Hematopoietic multipotent progenitor cell treated with erythropoietin and hydrocortisone succinate and interleukin-3 and kit ligand, for 4 days (in vitro differentiated cells): ENCODE measurements around the gene LRRC8E.

ENCODE experiments used
- DNase-seq: peaks from one replicate; pipeline ENCODE4 v3.0.0-alpha.2; 2015

The LRRC8E gene

DNA sequence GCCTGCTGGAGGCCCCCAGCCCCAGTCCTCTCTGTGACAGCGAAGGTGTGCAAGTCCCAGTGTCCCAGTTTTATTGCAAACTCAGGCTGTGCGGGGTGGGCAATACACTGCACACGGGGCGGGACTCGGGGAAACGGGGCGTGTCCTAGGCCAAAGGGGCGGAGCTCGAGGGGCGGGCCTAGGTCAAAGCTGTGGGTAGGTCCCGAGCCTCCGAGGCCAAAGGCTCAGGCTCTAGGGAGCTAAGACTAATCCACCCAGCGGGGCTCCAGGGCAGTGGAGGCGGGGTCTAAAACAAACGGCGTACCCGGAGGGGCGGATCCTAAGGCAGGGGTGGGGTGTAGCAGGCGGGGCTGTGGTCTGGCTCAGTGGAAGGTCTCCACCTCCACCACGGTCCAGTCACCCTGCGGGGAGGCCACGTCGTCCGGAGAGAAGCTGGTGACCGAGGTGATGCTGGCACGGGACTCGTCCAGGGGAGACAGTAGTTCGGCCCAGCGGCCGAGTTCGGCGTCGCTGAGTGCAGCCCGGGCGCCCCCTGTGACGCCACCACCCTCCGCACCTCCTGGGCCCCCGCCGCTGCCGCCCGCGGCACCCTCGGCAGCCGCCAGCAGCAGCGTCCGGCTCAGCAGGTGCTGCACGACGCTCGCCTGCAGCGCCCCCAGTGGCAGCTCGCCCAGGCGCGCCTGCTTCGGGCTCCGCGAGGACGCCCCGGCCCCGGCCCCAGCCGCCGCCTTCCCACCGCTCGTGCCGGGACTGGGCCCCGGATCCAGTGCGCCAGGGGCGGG is 19.4 kb upstream of the LRRC8E start:
- DNase-seq, result peak; percentile 94

DNA sequence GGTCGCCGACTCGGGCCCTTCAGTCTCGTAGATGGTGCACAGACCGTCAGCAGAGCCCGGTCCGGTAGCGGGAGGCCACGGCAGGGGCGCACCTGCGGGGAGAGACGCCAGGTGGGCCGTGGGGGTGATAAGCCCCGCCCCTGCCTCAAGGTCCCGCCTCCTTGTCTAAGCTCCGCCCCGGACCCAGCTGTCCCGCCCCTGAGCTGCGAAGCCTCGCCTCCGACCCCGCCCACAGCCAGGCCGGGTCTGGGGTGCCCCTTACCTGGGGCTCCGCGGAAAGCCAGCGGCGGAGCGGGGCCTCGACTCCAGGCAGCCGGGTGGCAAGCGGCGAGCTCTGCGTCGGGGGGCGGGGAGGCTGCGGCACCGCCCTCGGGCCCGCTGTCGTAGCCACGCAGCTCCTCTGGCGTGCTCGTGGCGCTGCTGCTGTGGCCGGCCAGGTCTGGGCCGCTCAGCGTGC is 18.8 kb upstream of the LRRC8E start:
- DNase-seq, result peak; percentile 77

DNA sequence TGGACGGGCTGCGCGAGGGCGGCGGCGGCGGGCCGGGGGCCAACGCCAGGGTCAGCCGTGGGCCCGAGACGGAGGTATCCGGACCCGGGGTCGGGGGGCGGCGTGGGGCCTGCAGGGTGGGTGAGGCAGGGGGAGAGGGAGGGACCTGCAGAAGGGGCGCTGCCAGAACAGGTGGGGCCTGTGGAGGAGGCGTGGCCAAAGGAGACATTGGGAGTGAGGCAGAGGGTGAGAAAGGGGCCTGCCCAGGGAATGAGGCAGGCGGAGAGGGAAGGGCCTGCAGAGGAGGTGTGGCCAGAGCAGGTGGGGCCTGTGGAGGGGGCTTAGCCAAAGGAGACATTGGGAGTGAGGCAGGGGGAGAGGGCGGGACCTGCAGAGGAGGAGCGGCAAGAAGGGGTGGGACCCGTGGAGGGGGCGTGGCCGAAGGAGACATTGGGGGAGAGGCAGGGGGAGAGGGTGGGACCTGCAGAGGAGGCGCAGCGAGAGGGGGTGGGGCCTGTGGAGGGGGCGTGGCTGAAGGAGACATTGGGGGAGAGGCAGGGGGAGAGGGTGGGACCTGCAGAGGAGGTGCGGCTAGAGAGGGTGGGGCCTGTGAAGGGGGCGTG is 18.3 kb upstream of the LRRC8E start:
- DNase-seq, result peak; percentile 88

DNA sequence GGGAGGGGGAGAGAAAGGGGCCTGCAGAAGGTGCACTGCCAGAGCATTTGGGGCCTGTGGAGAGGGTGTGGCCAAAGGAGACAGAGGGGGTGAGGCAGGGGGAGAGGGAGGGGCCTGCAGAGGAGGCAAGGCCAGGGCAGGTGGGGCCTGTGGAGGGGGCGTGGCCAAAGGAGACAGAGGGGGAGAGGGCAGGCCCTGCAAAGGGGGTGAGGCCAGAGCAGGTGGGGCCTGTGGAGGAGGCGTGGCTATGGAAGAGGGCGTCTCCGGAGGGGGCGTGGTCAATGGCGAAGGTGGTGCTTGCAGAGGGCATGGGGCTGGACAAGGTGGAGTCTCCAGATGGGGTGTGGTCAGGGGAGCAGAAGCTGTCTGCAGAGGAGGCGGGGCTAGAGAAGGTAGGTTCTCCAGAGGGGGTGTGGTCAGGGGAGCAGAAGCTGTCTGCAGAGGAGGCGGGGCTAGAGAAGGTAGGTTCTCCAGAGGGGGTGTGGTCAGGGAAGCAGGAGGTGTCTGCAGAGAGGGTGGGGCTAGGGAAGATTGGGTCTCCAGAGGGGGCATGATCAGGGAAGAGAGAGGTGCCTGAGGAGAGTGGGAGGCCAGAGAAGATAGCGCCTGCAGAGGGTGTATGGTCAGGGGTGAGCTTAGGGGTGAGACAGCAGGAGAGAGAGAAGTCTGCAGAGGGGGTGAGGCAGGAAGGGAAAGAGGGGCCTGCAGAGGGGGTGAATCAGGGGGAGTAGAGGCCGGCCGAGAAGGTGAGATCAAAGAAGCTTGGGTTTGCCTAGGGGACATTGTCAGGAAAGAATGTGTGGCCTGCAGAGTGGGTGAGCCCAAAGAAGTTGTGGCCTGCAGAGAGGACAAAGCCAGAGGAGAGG is 17.5 kb upstream of the LRRC8E start:
- DNase-seq, result peak; percentile 95

DNA sequence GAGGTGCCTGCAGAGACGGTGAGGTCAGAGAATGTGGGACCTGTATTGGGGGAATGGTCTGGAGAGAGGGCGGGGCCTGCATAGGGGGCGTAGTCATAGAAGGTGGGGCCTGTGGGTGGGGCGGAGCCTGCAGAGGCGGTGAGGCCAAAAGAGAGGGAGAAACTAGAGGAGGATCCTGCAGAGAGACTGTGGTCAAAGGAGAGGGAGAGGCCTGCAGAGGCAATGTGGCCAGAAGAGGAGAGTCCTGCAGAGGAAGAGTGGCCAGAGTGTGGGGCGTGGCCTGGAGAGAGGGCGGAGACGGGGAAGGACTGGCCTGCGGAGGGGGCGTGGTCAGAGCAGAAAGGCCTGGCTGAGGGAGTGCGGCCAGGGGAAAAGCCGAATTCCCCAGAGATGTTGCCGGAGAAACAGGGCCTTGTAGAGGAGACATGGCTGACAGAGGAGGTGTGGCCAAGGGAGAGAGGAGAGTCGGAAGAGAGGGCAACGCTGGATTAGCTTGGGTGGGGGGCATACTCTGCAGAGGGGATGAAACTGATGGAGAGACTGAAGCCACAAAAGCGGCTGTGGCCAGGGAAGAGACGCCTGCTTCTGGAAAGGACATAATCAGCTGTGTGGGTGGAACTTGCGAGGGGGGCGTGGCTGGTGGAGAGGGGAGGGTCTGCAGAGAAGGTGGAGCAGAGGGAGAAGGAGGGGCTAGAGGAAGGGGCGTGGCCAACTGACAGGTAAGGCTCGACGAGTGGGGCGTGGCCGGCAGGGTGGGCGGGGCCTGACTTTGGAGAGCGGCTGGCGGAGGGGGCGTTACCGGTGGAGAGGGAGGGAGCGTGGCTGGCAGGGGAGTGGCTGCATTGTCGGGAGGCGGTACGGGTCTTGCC is 16.6 kb upstream of the LRRC8E start:
- peak; percentile 96 for DNase-seq

DNA sequence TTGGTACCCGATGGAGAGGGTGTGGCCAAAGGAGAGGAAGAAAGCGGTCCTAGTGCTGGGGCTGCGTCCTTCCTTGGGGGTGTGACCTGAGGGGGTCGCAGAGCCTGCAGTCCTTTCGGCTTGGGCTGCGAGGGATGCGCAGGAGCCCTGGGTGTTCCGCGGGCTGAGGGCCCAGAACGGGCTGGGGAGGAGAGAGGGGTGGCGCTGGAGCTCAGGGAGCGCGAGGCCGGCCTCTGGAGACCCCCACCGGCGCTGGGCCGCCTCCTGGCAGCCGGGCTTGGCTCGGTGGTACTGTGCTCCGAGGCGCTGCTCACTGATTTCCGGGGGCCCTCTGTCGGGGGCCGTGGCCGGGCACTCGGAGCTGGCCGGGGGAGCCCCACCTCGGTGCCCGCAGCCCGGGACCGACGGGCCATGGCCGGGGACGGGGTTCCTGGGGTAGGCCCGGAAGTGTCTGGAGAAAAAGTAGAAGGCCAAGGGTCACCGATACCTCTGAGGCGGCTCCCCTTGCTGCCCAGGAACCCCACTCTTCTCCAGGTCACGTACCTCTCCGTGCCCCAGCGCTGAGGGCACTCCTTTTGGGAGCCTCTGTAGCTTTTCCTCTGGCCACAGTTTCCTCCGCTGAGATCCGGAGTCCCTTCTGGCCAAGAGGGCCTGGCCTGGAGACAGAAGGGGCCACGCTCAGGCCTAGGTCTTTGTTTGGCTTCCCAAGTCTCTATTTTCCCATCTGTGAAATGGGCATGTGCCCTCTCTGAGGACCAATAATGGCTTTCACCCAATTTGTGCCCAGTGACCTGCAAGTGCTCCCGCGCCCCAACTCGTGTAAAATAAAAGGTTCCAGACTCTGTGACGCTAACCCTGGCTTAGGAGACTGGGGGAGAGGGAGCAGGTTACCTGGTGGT is 15.8 kb upstream of the LRRC8E start:
- DNase-seq, result no peak

DNA sequence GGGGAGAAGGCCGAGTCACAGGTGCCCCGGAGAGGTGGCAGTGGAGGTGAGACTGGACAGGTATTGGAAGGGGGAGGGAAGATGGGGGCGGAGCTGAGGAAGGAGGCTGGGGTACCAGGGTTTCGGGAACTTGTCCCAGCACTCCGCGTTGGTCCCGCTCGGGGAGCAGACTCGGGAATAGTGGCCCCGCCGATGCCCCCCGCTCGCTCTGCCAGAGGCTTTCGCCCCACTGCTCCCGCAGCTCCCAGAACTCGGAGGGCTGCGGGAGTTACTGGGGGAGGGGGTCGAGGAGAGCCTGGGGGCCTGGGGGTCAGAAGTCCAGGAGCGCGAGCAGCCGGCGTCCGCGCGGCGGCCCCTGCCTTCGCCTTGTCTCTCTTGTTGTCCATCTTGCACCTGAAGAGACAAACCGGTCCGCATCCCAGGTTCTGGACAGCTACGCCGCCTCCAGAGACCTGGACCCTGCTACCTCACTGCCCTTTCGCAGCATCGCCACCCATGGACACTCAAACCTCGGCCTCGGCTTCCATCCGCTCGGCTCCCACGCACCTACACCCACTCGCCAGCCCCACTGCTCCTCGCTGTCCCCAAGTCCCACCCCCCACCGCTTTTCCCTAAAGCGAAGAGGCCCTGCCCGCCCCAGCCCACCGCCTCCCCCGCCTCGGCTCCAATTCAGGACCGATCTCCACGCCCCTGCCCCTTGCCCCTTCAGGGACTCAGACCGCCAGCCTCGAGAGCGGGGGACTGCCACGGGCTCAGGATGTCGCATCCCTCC is 14.8 kb upstream of the LRRC8E start:
- DNase-seq, result no peak

DNA sequence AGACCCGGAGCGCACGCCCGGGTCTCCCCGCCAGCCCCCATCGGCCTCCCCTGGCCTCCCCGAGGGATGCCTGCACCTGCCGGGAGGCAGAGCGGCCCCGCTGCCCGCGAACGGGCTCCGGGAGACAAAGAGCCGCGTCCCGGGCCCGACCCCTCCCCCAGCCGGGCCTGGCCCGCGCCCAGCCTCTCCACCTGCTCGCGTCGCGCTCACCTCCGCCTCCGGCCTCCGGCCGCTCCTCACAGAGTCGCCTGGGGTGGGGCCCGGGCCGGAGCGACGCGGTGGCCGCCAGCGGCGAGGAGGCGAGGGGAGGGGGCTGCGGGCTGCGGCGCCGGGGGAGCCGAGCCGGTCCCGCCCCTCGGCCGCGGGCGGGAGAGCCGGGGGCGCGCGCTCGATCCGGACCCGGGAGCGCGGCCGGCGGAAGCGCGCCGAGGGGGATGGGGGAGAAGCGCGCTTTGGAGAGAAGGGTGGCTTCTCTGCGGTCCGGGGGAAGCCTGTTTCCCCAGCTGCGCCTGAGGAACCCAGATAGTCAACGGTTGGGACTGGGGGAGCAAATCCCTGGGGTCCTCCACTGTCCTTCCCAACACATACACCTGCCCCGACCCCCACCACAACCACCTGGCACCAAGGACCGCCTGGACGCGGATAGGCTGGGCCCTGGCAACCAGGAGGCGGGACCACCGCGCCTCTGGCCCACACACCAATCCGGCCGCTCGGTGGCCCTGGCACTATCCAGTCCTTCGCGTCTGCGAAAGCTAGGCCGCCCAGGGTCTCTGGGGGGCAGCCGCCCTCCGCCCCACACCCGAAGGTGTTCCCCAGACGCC is 14.0 kb upstream of the LRRC8E start, which contains the start of gene PRR36:
TSS of gene PRR36 (minus strand) at position 315 of the 821 bp plus-strand sequence. CDS start 701 bp downstream, outside the sequence.
- peak; percentile 55 for DNase-seq

DNA sequence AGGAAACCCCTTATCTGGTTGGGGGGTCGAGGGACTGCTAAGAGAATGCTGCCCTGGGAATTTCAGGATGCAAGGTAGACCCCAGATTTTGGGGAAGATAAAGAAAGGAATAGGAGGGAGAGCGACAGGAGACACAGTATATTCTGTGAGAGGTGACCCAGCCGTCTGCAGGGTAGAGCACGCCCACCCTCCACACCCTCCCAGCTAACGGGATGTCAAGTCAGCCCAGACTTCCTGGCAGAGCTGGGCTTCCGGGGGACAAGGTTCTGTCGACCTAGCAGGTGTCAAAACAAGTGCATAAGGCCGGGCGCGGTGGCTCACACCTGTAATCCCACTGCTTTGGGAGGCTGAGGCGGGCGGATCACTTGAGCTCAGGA is 13.4 kb upstream of the LRRC8E start:
- no peak for DNase-seq

DNA sequence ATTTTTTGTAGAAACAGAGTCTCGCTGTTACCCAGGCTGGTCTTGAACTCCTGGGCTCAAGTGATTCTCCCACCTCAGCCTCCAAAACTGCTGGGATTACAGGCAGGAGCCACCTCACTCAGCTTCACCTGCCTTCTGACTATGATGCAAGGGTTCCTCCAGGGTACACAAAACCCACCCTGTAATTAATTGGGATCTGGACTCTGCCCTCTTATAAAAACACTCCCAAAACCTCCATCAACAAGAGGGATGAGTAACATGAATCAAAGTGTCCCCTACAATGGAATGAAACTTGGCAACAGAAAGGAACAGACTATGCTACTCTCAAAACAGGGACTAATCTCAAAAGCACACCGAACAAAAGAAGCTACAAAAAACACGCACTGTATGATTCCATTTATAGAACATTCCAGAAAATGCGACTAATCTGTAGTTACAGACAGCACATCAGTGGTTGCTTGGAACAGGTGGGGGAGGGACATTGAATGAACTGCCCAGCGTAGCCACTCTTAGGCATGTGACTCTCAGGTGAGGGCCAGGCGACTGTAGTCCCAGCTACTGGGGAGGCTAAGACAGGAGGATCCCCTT is 11.0 kb upstream of the LRRC8E start:
- DNase-seq, result no peak

DNA sequence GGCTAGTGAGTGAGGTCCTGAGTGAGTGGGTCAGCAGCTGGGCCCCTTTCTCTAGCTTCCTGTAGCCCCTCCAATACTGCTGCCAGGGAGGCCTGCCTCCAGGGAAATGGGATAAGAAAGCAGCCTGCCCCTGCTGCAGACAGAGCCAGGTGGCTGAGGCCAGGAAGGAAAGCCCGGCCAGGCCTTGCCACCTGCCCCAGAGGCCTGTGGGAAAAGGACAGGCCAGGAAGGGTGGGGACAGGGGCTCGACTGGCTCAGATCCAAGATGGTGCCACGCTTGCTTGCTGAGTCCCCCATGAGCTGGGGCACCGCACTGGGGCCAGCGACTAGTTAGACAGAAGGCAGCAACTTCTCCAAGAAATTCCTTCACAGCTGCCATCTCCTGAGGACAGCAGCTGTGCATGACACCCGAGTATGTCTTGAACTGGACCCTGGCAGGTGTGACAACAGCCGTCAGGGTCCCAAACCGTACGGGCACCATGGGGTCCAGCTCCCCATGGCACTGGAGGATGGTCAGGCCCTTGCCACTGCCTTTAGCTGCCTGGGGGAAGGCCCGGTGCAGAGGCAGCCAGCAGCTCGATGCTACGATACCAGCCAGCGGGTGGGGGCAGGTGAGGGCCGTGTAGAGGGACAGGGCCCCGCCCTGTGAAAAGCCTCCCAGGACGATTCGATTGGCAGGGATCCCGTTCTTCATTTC is 9.1 kb upstream of the LRRC8E start:
- DNase-seq, result no peak

DNA sequence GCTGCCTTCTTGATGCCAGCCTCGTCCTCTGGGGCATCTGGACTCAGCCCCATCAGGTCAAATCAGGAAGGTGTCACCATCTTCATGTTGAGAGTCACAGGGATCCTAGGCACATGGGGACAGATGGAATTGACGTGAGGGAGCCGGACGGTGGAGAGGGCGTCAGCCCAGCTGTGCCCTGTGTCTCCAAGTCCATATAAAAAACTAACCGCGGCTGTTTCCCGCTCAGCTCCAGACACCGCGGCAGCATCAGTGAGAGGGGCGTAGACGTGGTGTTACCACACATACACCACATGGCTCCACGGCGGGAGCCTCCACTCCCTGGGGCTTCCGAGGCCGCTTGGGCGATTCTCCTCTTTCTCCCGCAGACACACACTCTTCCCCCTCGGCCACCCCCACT is 8.5 kb upstream of the LRRC8E start:
- DNase-seq, result peak; percentile 40

DNA sequence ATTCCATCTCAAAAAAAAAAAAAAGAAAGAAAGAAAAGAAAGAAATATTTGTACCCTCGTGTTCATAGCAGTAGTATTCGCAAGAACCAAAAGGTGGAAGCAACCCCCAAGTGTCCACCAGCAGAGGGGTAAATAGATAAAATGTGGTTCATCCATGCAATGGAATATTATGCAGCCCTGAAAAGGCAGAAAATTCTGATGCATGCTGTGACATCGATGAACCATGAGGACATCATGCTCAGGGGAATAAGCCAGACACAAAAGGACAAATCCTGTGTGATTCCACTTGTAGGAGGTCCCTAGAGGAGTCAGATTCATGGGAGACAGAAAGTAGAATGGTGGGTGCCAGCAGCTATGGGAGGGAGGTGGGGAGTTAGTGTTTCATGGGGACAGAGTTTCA is 6.4 kb upstream of the LRRC8E start:
- no peak for DNase-seq

DNA sequence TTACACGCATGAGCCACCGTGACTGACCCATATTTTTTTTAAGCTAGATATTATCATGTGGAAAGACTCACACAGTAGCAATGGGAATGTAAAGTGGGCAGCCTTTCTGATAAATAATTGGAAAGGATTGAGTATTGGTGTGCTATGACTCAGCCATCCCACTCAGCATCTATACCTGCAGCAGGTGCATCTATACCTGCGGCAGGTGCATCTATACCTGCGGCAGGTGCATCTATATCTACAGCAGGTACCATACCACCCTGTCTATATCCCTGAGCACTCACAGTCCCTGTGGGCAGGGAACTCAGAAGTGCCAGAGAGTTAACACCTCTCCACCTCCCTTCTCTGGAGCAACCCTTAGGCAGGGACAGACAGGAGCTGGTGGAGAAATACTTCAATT is 5.2 kb upstream of the LRRC8E start:
- no peak for DNase-seq

DNA sequence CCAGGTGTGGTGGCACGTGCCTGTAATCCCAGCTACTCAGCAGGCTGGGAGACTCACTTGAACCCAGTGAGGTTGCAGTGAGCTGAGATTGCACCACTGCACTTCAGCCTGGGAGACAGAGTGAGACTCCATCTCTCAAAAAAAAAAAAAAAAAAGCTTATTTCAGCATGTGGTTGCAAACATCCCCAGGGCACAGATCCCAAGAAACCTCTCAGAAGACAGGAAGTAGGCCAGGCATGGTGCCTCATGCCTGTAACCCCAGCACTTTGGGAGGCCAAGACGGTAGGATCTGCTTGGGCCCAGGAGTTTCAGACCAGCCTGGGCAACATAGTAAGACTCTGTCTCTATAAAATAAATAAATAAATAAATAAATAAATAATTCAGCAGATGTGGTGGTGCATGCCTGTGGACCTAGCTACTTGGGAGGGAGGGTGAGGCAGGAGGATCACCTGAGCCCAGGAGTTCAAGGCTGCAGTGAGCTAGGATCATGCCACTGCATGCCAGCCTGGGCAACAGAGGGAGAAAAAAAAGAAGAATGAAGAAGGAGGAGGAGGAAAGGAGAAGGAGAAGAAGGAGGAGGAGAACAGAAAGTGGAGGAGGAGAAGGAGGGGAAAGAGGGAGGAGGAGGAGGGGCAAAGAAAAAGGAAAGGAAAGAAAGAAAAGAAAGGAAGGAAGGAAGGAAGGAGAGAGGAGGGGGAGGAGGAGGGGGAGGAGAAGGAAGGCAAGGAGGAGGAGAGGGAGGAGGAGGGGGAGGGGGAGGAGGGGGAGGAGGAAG is 4.3 kb upstream of the LRRC8E start:
- no peak for DNase-seq

DNA sequence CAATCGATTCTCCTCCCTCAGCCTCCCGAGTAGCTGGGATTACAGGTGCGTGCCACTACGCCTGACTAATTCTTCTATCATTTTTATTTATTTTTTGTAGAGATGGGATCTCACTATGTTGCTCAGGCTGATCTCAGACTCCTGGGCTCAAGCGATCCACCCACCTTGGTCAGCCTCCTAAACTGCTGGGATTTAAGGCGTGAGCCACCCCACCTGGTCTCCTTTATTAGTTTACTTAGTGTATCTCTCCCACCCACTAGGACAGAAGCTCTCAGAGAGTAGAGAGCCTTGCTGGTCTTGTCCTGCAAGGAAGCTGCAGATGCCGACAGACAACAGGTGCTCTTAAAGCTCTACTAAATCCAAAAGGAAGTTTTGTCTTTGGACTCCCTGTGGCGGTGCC is 2.5 kb upstream of the LRRC8E start:
- no peak for DNase-seq

DNA sequence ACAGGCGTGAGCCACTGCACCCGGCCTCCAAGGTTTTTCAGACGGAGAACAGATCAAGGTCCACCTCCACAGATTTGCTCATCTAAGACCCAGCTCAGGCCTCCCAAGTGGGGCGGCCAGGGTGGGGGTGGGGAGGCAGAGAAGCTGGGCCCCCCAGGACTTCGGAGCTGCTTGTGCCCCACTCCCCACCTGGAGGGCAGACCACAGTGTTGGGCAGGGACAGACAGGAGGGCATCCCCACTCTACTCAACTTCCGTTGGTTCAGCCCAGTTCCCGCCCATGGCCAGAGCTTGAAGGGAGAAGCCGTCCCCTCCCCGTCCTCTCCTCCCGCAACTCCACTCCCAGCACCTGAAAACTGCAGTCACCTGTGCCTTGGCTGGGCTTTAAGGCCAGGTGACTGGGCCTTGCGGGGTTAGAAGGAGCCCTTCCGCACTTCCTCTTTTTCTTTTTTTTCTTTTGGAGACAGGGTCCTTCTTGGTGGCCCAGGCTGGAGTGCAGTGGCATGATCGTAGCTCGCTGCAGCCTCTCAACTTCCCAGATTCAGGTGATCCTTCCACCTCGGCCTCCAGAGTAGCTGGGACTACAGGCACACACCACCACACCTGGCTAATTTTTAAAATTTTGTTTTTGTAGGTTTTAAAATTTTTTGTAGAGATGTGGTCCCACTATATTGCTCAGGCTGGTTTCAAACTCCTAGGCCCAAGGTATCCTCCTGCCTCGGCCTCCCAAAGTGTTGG is 734 bp upstream of the LRRC8E start:
- DNase-seq, result no peak
